ENCODE results near the gene MND1.

The MND1 gene

DNA sequence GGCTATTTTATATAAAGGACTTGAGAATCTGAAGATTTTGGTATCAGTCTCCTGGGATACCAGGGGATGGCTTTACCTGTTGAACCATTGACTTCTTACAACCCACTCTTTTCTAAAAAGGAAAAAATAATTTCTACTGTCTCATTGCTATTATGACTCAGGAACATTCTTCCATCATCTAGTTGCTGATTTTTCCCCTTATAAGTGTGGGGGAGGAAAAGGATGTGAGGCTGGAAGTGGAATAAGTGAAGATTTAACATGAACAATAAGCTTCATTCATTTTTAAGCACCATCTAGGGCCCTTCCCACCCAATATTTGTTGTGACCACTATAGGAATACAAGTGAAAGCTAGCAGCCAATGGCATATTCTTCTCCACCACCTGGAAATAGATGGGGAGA is 10.6 kb upstream of the MND1 start:
- TF ChIP-seq, protein P1, sequence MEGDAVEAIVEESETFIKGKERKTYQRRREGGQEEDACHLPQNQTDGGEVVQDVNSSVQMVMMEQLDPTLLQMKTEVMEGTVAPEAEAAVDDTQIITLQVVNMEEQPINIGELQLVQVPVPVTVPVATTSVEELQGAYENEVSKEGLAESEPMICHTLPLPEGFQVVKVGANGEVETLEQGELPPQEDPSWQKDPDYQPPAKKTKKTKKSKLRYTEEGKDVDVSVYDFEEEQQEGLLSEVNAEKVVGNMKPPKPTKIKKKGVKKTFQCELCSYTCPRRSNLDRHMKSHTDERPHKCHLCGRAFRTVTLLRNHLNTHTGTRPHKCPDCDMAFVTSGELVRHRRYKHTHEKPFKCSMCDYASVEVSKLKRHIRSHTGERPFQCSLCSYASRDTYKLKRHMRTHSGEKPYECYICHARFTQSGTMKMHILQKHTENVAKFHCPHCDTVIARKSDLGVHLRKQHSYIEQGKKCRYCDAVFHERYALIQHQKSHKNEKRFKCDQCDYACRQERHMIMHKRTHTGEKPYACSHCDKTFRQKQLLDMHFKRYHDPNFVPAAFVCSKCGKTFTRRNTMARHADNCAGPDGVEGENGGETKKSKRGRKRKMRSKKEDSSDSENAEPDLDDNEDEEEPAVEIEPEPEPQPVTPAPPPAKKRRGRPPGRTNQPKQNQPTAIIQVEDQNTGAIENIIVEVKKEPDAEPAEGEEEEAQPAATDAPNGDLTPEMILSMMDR (IDR thresholded peaks at IDR 0.05): no peak
- DNase-seq (ENCODE audit: low spot score): no peak
- Histone ChIP-seq H3K4me3 (no peak overlapping the region), H3K27ac (no peak overlapping the region)

DNA sequence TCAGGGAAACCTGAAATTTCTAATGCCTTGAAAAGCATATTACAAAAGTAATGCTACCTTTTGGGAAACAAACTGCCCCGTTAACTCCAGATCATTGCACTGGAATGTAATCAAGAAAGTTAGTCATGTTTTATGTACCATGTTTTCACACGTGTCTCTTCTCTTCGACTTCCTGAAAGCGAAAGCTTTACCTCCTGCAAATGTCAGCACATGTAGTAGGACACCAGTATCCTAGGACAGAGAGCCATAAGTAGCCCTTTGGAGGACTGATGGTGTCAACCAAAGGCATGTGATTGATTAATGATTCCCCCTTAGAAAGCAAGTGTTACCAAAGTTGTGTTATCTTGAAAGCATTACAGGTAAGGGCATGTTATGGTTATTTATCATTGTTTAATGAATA is 8.8 kb upstream of the MND1 start:
- no peak for DNase-seq (ENCODE audit: low spot score)

DNA sequence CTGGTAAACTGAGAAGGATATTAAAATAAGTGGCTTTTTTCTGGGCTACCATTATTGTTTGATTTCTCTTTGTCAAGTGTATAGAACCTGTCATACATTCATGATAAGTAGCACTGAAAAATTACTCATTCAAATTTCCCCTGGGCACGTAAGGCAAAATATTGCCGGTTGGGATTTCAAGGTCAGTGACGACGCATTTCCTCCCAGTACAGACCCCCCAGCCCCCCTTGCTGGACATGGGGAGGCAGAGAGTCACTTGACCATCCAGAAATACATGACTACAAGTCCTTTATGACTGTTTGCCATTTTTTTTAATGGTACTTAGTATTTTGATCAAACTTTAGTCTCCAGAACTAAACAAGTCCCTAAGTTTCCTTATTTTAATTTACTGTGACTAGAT is 6.8 kb upstream of the MND1 start:
- H3K27ac ChIP-seq: no peak overlapping the region
- H3K4me3 ChIP-seq: no peak overlapping the region
- DNase-seq (ENCODE audit: low spot score): no peak
- TF ChIP-seq, protein P1 (IDR thresholded peaks at IDR 0.05): no peak

More for the DNA sequence above, 8.8 kb upstream of the MND1 start:
- H3K4me3 ChIP-seq: no peak overlapping the region
- TF ChIP-seq, protein P1 (IDR thresholded peaks at IDR 0.05): no peak
- no peak overlapping the region for H3K27ac ChIP-seq

DNA sequence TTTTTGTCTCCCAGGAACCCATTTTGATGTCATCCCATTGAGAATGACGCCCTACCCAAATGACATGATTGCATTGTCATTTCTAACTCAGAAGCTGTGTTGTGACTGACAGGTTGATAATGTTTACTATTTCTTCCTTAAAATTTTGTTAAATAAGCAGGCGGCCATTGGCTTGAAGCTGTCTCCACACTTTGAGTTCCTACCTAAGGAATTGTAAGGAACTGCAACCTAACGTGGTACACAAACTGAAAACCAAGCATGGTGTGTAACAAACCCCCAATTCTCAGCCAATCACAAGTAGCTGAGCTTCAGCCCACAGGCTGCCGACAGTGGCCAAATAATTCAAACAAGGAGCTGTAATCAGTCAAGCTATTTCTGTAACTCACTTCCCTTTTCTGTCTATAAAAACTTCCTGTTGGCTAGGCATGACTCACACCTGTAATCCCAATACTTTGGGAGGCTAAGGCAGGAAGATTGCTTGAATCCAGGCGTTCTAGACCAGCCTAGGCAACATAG is 2.9 kb upstream of the MND1 start:
- TF ChIP-seq, protein P1 (IDR thresholded peaks at IDR 0.05): no peak
- no peak for DNase-seq (ENCODE audit: low spot score)
- no peak overlapping the region for H3K27ac ChIP-seq
- H3K4me3 ChIP-seq: no peak overlapping the region

DNA sequence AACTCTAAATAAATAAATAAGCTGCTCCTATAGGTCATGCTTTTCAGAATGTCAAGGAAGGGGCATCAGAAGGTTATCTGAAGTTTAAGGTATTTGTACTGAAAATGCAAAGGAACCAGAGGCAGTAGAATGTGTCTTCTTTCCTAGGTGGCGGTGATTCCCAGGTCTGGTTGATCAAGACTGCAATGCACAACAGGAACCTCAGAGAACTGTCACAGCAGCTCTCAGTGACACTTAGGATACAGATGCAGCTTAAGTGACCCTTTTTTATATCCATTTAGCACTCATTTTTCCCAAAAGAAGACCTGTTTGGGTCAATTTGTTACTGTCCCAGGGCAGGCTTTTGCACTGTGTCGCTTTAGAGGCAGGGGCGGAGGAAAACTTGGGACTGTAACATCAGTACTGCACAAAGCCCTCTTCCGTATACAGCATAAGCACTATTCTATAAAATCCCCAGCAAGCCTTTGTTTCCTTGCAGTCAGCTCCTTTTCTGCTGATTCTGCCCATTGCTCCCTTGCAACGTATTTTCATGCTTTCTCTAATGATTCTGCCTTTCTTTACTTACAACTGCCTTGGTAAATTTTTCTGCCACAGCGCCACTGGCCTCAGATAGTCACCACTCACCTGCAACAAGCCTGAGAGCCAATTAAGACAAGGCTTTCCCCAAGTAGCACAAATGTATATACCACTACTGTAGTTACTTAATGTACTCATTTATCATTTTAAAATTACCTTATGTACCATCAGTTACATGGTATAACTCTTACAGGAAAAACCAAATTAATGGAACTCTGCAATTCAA is 1.5 kb upstream of the MND1 start:
- TF ChIP-seq, protein P1 (IDR thresholded peaks at IDR 0.05): no peak
- Histone ChIP-seq H3K4me3 (no peak overlapping the region), H3K27ac (no peak overlapping the region)
- DNase-seq (ENCODE audit: low spot score): no peak

DNA sequence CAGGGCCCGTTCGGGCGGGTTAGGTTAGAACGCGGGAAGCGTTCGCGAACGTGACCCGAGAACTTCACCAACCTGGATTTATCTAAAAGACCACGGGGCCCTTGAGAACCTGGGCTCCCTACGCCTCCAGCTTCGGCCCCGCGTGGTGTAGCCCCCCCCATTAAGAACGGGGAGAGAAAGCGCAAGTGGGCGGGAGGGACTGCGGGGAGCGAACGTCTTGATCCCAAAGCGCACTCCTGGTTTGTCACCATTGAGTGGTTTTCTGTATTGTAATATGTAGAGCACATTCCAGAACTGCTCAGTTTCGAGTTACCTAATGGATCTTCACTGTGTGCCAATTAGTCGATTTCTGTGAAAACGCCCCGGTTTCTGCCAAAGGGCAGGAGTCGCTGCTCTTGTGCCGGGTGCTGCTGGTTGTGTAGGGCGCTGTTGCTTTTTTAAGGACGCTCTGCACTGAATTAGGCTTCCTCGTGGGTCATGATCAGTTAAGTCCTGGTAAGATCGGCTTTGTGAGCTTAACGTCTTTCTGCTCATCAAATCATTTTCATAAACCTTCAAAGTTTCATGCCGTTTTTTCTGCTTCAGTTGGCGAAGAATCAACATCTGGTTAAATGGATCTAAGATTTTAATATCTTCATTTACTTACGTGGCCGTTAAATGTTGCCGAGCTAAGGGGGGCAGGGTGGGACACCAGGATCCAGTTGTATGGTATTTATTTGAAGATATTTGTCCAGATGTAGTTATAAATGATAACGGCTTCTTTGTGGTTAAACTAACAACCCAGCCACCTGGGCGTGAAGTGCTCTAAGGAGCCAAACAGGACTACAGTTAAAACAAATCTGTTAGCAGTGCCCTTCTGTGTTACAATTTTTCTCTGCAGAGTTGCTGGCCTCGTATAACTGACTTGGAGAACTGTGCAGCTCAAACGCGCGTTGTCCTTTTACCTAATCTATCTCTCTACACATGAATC is 809 bp downstream of the MND1 start:
- Histone ChIP-seq H3K27ac (no peak overlapping the region), H3K4me3 (peak overlapping the region; percentile 89)
- no peak for DNase-seq (ENCODE audit: low spot score)
- TF ChIP-seq, protein P1 (IDR thresholded peaks at IDR 0.05): no peak

All from coronary artery (tissue), 2 donors.